GM19463 (cell line): ENCODE results near the gene TRMT11.

Experiments used
- ATAC-seq: cut with Tn5 transposase; IDR thresholded peaks from one replicate; pipeline ENCODE4 v1.9.1; 2021; ENCODE audit warnings: mild to moderate bottlenecking, moderate library complexity; ENCODE audit not compliant: unreplicated experiment

Gene TRMT11

DNA sequence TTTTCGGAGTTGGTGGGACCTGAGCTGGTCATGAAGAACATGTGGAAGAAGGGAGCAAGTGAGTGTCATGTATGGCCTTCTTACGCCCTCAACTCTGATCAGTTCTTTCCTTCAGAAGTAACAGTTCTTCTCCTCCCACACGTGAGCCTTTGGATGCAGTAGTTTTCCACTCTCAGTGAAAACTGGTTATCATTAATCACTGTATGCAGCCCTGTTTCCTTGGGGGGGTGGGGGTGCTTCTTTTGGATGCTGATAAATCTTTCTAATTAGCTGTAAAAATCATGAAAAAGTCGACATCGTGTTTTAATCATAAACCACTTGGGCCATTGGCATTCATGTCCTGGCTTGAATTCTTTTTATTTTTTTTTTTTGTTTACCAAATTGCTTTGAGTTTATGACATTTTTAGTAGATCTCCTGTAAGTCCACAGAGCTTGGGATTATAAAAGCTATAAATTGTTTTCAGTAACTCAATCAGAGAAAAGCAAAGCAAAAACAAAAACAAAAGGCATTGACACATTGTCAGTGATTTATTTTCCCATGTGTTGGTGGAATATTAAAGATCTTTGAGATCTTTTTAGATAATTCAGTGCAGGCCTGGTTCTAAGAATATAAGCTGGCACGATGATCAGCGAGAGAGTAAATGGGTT, 84.8 kb downstream of the TRMT11 start:
- no peak for ATAC-seq

DNA sequence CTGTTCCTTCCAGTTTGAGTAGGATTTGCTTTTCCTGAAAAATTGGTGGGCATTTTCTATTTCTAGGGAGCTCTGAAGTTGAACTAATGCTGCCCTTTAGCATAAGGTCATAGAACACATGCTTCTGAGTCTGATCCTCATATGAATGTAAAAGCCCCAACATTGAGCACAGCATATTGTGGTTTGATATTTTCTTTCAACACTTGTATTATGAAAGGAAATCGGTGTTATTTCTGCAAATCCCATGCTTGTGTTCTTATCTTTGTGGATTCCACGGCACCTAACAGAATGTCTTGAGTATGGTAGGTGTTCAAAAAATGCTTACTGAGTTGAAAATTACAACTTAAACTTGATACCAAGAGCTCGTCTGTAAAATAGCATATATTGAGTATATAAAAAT, 85.8 kb downstream of the TRMT11 start:
- ATAC-seq = no peak

DNA sequence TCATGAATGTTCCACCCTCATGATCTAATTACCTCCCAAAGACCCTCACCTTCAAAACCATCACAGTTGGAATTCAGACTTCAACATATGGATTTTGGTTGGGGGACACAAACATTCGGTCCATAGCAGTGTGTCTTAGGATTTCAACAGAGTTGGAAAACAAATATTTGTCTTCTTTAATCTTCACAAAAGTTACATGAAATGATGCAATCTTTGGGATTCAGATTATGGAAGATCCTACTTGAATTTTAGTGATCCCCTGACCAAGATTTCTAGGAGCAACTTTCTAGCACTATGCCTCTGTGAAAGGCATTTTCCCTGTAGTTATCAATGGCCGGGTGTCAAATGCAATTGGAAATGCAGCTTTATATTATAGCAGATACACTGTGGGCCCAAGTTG, 86.5 kb downstream of the TRMT11 start:
- no peak for ATAC-seq

DNA sequence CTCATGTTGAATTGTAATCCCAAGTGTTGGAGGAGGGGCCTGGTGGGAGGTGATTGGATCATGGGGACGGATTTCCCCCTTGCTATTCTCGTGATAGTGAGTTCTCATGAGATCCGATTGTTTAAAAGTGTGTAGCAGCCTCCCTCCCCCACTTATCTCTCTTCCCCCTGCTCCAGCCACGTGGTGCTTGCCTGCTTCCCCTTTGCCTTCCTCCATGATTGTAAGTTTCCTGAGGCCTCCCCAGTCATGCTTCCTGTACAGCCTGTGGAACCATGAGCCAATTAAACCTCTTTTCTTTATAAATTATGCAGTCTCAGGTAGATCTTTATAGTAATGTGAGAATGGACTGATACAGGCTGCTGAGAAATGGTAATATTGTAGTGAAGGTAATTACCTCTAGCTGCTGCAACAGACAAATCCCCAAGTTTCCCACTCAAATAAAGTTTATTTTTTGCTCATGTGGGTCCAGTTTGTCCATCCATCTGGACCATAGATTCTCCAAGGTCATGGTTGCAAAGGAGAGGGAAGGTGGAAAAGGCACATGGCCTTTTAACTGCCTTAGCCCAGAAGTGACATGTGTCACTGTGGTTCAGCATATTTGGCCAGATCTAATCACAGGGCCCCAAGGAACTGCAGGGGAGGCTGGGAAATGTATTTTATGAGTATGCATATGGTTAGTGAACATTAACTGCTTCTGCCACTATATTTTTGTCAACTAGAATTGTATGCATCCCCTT, 89.2 kb downstream of the TRMT11 start:
- ATAC-seq = no peak

DNA sequence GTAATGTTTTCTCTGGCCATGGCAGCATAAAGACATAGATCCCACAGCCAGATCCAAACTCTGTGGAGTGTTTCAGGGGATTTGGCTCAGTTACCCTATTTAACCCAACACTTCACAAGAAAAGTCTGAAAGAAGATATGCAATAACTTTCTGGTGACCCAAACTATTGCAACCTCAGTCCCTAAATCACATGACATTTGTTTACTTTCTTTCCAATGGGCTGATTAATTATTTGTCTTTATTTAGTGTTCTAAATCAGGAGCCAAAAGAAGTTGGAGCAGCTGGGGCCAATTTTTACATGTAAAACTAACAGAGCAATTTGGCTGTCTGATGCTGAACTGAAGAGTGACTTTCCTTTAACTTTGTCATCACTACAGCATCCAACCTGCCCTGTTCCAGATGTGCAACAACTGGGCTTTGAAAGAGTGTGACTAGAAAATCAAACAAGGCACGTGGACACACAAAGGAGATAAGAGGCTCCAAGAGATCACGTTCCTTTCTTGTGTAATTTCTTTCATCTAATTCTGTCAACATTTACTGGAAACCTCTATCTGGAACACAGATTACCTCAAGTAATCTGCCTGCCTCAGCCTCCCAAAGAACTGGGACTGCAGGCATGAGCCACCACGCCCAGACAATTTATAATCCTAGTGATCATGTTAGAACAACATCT, 90.8 kb downstream of the TRMT11 start:
- ATAC-seq = no peak

DNA sequence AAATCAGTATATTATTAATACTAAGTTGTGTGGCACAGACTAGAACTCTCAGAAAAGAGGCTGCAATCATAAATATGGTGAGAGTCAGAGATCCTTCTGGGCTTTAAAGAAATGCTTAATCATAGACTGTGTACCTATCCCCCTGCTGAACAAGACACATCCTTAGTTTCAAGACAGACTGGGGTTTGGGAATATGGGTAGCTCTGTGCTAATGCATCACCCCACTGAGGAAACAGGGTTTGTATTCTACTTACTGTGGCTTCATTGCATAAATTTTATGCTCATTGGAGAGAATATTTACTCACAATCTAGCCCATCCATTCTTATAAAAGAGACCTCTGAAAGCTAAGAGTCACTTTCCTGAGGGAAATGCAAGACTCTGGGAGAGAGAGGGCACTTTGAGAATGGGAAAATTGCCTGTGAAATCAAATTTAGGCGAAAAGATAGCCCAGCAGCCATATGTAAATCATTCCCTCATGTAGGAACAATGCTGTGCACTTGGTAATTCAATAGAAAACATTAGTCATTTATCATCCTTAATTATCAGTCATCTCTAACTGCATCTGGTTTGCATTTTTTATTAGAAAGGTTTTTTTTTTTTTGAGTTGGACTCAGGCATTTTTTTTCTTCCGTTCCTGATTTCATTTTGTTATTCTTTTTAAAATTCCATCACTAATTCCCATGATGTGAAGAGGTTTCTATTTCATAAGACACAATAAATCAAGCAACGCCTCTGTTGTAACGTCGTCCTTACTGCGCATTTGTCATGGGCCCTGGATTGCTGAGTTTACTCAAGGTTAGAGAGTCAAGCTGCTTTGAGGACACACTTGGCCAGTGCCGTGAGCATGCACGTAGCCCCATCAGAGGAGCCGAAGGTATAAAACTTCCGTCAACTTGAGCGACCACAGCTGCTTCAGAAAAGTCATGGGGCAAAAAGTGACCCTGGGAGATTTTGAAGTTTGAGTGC, 91.8 kb downstream of the TRMT11 start:
- ATAC-seq = no peak

DNA sequence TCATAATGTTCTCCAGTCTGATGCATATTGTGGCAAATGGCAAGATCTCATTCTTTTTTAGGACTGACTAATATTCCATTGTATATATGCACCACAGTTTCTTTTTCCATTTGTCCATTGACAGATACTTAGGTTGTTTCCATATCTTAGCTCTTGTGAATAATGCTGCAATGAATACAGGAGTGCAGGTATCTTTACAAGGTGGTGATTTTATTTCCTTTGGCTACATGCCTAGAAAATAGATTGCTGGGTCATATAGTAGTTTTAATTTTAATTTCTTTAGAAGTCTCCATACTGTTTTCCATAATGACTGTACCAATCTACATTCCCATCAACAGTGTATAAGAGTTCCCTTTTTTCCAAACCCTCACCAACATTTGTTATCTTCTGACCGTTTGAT, 97.5 kb downstream of the TRMT11 start:
- ATAC-seq = no peak

DNA sequence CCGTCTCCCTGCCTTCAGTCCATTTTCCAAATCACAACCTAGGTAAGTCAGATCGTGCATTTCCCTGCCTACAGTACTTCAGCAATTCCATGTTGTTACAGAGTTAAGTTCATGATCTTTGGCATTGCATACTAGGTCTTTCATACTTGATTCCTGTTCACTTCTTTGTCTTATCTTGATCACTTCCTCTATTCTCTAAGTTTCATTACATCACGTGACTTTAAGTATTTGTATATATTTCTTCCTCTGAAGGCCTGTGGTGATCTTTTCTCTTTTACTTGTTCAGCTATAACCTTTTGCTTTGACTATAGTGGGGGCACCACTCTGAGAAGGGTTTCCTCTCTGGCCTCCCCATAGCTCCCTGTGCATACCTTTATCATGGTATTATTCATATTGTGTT, 100.2 kb downstream of the TRMT11 start:
- peak; percentile 65 for ATAC-seq
